ENCODE measurements around the gene ARMC2.

The ARMC2 gene

DNA sequence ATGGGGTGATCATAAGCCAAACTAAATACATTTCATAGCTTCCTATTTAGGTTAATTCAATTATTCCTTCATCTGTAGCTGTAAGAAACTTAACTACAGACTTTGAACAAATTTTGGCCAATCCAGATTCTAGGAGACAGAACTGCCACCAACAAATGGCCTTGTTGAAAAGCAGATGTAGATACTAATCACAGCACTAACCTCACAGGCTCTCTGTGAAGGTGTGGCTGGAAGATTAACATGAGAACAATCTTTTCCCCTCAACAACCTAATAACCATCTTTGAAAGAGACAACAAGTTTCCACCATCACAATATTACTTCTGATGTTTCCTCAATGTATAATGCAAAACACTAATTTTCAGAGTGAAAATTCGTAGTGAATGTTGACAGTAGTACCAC is 158.6 kb downstream of the ARMC2 start:
- H3K9me3 ChIP-seq (ENCODE audit: low read length), result no peaks in the 10 kb centered on the region
- TF ChIP-seq EZH2 (IDR thresholded peaks at IDR 0.05; ENCODE audit: borderline replicate concordance, low read length), result no peak
- TF ChIP-seq, protein P1, sequence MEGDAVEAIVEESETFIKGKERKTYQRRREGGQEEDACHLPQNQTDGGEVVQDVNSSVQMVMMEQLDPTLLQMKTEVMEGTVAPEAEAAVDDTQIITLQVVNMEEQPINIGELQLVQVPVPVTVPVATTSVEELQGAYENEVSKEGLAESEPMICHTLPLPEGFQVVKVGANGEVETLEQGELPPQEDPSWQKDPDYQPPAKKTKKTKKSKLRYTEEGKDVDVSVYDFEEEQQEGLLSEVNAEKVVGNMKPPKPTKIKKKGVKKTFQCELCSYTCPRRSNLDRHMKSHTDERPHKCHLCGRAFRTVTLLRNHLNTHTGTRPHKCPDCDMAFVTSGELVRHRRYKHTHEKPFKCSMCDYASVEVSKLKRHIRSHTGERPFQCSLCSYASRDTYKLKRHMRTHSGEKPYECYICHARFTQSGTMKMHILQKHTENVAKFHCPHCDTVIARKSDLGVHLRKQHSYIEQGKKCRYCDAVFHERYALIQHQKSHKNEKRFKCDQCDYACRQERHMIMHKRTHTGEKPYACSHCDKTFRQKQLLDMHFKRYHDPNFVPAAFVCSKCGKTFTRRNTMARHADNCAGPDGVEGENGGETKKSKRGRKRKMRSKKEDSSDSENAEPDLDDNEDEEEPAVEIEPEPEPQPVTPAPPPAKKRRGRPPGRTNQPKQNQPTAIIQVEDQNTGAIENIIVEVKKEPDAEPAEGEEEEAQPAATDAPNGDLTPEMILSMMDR (IDR thresholded peaks at IDR 0.05; ENCODE audit: low read length), result no peak

DNA sequence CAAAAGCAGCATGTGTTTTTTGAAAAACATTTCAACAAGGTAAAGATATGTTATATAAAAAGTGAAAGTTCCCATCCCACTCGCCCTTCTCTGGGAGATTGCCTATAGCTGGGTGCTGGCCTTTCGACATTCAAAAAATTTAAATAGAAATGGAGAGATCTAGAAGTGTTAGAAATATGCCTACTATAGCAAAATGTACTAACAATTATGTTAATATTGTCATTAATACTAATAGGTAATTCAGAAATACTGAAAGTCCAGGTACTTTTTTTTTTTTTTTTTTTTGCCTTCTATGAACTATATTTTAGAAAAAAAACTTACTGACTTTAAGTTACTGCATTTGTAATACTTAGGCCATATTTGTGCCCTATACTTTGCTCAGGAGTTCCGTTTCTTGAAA is 159.3 kb downstream of the ARMC2 start:
- H3F3A ChIP-seq (ENCODE audit: insufficient read depth, low read length), result no peaks in the 10 kb centered on the region
- H3K4me1 ChIP-seq (ENCODE audit: insufficient read depth, low read length, severe bottlenecking), result peaks cover 78% of the 10 kb centered on the region
- H2AFZ ChIP-seq (ENCODE audit: low read length), result no peak overlapping the region
- H3K27ac ChIP-seq (ENCODE audit: low read depth, low read length, poor library complexity, severe bottlenecking), result peak overlapping the region; percentile 68
- no peaks in the 10 kb centered on the region for H3K27me3 ChIP-seq (ENCODE audit: insufficient read depth, low read length)
- no peaks in the 10 kb centered on the region for H3K36me3 ChIP-seq (ENCODE audit: insufficient read depth, low read length)
- peak overlapping the region; percentile 96 for H3K4me3 ChIP-seq (ENCODE audit: low read depth, low read length, poor library complexity, severe bottlenecking)
- H3K4me2 ChIP-seq (ENCODE audit: low read length), result peak overlapping the region; percentile 85
- no peaks in the 10 kb centered on the region for H3K9me3 ChIP-seq (ENCODE audit: low read length)
- H3K79me2 ChIP-seq (ENCODE audit: insufficient read depth, low read length), result peaks cover 17% of the 10 kb centered on the region; the same call in 1 of the 2 replicates
- H4K20me1 ChIP-seq (ENCODE audit: insufficient read depth, low read length), result no peaks in the 10 kb centered on the region
- H3K9me2 ChIP-seq (ENCODE audit: low read depth, low read length), result no peaks in the 10 kb centered on the region
- H3K9ac ChIP-seq (ENCODE audit: low read length), result peak overlapping the region; percentile 87; the same call in 1 of the 2 replicates
- TF ChIP-seq, protein P1 (IDR thresholded peaks at IDR 0.05; ENCODE audit: low read length), result no peak
- TF ChIP-seq EZH2 (IDR thresholded peaks at IDR 0.05; ENCODE audit: borderline replicate concordance, low read length), result no peak

More for the DNA sequence above, 158.6 kb downstream of the ARMC2 start:
- Histone ChIP-seq H4K20me1 (ENCODE audit: insufficient read depth, low read length) (no peaks in the 10 kb centered on the region), H3K9me2 (ENCODE audit: low read depth, low read length) (no peaks in the 10 kb centered on the region), H3F3A (ENCODE audit: insufficient read depth, low read length) (no peaks in the 10 kb centered on the region), H3K27ac (ENCODE audit: low read depth, low read length, poor library complexity, severe bottlenecking) (peak overlapping the region; percentile 4), H3K4me3 (ENCODE audit: low read depth, low read length, poor library complexity, severe bottlenecking) (peak overlapping the region; percentile 96), H3K79me2 (ENCODE audit: insufficient read depth, low read length) (peaks cover 17% of the 10 kb centered on the region; the same call in 1 of the 2 replicates), H3K9ac (ENCODE audit: low read length) (peak overlapping the region; percentile 87; the same call in 1 of the 2 replicates), H3K4me2 (ENCODE audit: low read length) (peak overlapping the region; percentile 85), H3K4me1 (ENCODE audit: insufficient read depth, low read length, severe bottlenecking) (peaks cover 81% of the 10 kb centered on the region), H2AFZ (ENCODE audit: low read length) (no peak overlapping the region), H3K27me3 (ENCODE audit: insufficient read depth, low read length) (no peaks in the 10 kb centered on the region), H3K36me3 (ENCODE audit: insufficient read depth, low read length) (no peaks in the 10 kb centered on the region)

DNA sequence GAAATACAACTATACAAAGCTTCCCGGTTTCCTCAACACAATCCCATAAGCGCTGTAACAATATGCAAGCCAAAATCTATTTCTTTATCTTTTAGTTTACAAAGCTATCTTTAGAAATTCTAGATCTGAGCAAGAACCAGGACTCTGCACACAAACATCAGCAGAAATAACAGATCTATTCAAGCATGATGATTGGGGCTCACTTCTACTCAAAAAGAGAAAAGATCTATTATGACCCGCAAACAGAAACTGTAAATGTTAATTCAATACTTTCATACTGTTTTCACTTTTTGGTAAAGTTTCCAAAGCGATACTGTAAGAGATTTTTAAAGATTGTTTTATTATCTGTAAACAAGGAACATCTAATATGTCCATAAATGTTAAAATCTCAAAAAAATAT is 159.8 kb downstream of the ARMC2 start:
- H3K27me3 ChIP-seq (ENCODE audit: insufficient read depth, low read length), result no peaks in the 10 kb centered on the region
- peaks cover 17% of the 10 kb centered on the region; the same call in 1 of the 2 replicates for H3K79me2 ChIP-seq (ENCODE audit: insufficient read depth, low read length)
- H4K20me1 ChIP-seq (ENCODE audit: insufficient read depth, low read length), result no peaks in the 10 kb centered on the region
- TF ChIP-seq EZH2 (IDR thresholded peaks at IDR 0.05; ENCODE audit: borderline replicate concordance, low read length), result no peak
- TF ChIP-seq, protein P1 (IDR thresholded peaks at IDR 0.05; ENCODE audit: low read length), result no peak
- no peaks in the 10 kb centered on the region for H3K36me3 ChIP-seq (ENCODE audit: insufficient read depth, low read length)
- H2AFZ ChIP-seq (ENCODE audit: low read length), result no peak overlapping the region
- no peaks in the 10 kb centered on the region for H3K9me3 ChIP-seq (ENCODE audit: low read length)
- H3K4me2 ChIP-seq (ENCODE audit: low read length), result peak overlapping the region; percentile 85
- H3F3A ChIP-seq (ENCODE audit: insufficient read depth, low read length), result no peaks in the 10 kb centered on the region
- H3K4me3 ChIP-seq (ENCODE audit: low read depth, low read length, poor library complexity, severe bottlenecking), result peak overlapping the region; percentile 96
- peak overlapping the region; percentile 68 for H3K27ac ChIP-seq (ENCODE audit: low read depth, low read length, poor library complexity, severe bottlenecking)
- H3K9me2 ChIP-seq (ENCODE audit: low read depth, low read length), result no peaks in the 10 kb centered on the region
- peak overlapping the region; percentile 87 for H3K9ac ChIP-seq (ENCODE audit: low read length)
- peaks cover 78% of the 10 kb centered on the region for H3K4me1 ChIP-seq (ENCODE audit: insufficient read depth, low read length, severe bottlenecking)

Measured in OCI-LY1 (cell line).